AG04450 (cell line): ENCODE results near the gene AMZ2. TPM values are rescaled to one million over a fixed set of nuclear protein-coding genes. Genes with fewer than 3 reads are reported as not detected.
"Not testable (repeated sequence)": the region's sequence is repeated elsewhere in the genome, so short reads cannot be mapped to it uniquely, and the experiment has no call there.

Experiments
- CTCF ChIA-PET: fragments of 300-600, 350-600 bp; formaldehyde crosslinking; extraction: SDS; loops from one replicate; lab custom pipeline; 2022; ENCODE audit warnings: antibody characterized with exemption, inconsistent platforms; lab: Charles Lee
- POLR2A ChIA-PET: fragments of 350-600 bp; formaldehyde crosslinking; extraction: SDS; loops from one replicate; lab custom pipeline; 2021; ENCODE audit warnings: antibody characterized with exemption, inconsistent platforms; lab: Yijun Ruan, JAX
- DNase-seq: peaks from one replicate; pipeline ENCODE4 v3.0.0-alpha.2; 2011; ENCODE audit warnings: low read depth, low spot score
- H3K27ac ChIP-seq: one replicate; pipeline ENCODE4 v1.5.1; 2012; ENCODE audit warnings: low read depth, low read length, control low read depth
- H3K27me3 ChIP-seq: one replicate; pipeline ENCODE4 v1.6.0; 2012; ENCODE audit warnings: low read length; ENCODE audit not compliant: control insufficient read depth, insufficient read depth
- H3K4me3 ChIP-seq: 2 replicates; pipeline ENCODE4 v1.5.1; 2011; ENCODE audit warnings: mild to moderate bottlenecking, low read depth, low read length, control low read depth
- H3K9me3 ChIP-seq: 2 replicates; pipeline ENCODE4 v1.5.1; 2012; ENCODE audit warnings: low read length; ENCODE audit not compliant: control insufficient read depth, insufficient read depth
- CTCF ChIP-seq: IDR thresholded peaks from 2 replicates; pipeline ENCODE4 v1.5.1; 2011; ENCODE audit warnings: low read depth, low read length, control low read depth, inconsistent platforms
- polyA plus RNA-seq: library from polyadenylated mRNA; depleted of rRNA; stranded (reverse); fragments of >200 nt; gene quantifications from 2 replicates; pipeline ENCODE4 v1.2.3, GENCODE V29; 2011

AMZ2 gene
- polyA plus RNA-seq, 1 experiment = 112 TPM

GRCh38 chr17:68210570-68211315 is 37.1 kb upstream of the AMZ2 start:
- no peak overlapping the region for H3K27ac ChIP-seq
- TF ChIP-seq CTCF = no peak
- ChIA-PET POLR2A (no interaction called here), CTCF (no interaction called here)
- no peak overlapping the region for H3K4me3 ChIP-seq
- H3K9me3 ChIP-seq = peaks cover 6% of the 10 kb centered on the region; the same call in 1 of the 2 replicates
- DNase-seq = no peak
- no peaks in the 10 kb centered on the region for H3K27me3 ChIP-seq

- CTCF ChIA-PET = interaction anchor here (1.0 to 1.1 kb wide), 2 partner anchors 9 to 185 kb away, joined by 3 to 4 read pairs; no protein-coding TSS in a partner anchor
- H3K27ac ChIP-seq, H3K4me3 ChIP-seq, H3K27me3 ChIP-seq, H3K9me3 ChIP-seq, DNase-seq, POLR2A ChIA-PET: not testable (repeated sequence)
Observed at GRCh38 chr17:68213428-68214411, 34.1 kb upstream of the AMZ2 start.

GRCh38 chr17:68215453-68215852 is 32.4 kb upstream of the AMZ2 start:
- CTCF ChIA-PET = interaction anchor here (0.6 kb wide), 1 partner anchor 11 kb away, joined by 3 read pairs; no protein-coding TSS in a partner anchor
- DNase-seq, H3K9me3 ChIP-seq, H3K27ac ChIP-seq, POLR2A ChIA-PET, H3K27me3 ChIP-seq, H3K4me3 ChIP-seq: not testable (repeated sequence)

- POLR2A ChIA-PET, CTCF ChIA-PET: not testable (repeated sequence)
Observed at GRCh38 chr17:68219429-68219828, 28.4 kb upstream of the AMZ2 start.

GRCh38 chr17:68220186-68220585 is 27.7 kb upstream of the AMZ2 start:
- H3K9me3 ChIP-seq, POLR2A ChIA-PET, DNase-seq, CTCF ChIA-PET, H3K27ac ChIP-seq, H3K27me3 ChIP-seq, H3K4me3 ChIP-seq: not testable (repeated sequence)

More at GRCh38 chr17:68219429-68219828, 28.4 kb upstream of the AMZ2 start:
- H3K9me3 ChIP-seq, H3K27me3 ChIP-seq, H3K27ac ChIP-seq, DNase-seq, H3K4me3 ChIP-seq: not testable (repeated sequence)

- POLR2A ChIA-PET, CTCF ChIA-PET, H3K27ac ChIP-seq, H3K27me3 ChIP-seq, H3K4me3 ChIP-seq, H3K9me3 ChIP-seq, DNase-seq: not testable (repeated sequence)
Observed at GRCh38 chr17:68220786-68221185, 27.1 kb upstream of the AMZ2 start.

- CTCF ChIA-PET = no interaction called here
- POLR2A ChIA-PET = no interaction called here
Observed at GRCh38 chr17:68221786-68222185, 26.1 kb upstream of the AMZ2 start.

More at GRCh38 chr17:68221786-68222185, 26.1 kb upstream of the AMZ2 start:
- Histone ChIP-seq H3K27me3 (no peaks in the 10 kb centered on the region), H3K4me3 (no peak overlapping the region), H3K9me3 (no peaks in the 10 kb centered on the region), H3K27ac (no peak overlapping the region)
- no peak for DNase-seq
- no peak for TF ChIP-seq CTCF
